Activated CD4-positive, alpha-beta T cell treated with anti-CD3 and anti-CD28 coated beads, Interleukin-2, amount 50 U/mL, for 1 hour (primary cell): ENCODE data around the gene SPRR2G.
"Not testable (repeated sequence)": the region's sequence is repeated elsewhere in the genome, so short reads cannot be mapped to it uniquely, and the experiment has no call there.

Experiments used
- DNase-seq: peaks from one replicate; pipeline ENCODE4 v3.0.0-alpha.2; 2020

The SPRR2G gene

GRCh38 chr1:153150846-153151245, at the start of gene SPRR2G:
Gene SPRR2G (minus strand): TSS chr1:153150890. CDS start chr1:153150110, 780 bp downstream.
- no peak for DNase-seq

DNA sequence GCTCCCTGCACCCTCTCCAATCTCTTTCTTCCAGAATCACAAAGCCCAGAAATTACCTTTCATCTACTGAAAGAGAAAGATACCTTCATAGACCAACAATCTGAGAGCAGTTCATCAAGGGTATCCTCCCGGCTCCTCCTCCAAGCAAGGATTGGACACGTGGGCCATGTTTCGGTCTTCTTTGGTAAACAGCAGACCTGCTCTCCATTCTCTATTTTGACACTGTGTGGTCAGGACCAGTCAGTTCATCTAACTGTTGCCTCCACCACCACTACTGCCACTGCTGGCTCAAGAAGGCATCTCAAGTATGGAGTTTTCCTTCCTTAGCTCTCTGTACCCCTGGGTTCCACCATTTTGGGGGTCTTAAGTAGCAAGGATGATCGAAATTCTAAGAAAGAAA, 44.5 kb upstream of the SPRR2G start:
- no peak for DNase-seq

GRCh38 chr1:153194331-153195050, 43.8 kb upstream of the SPRR2G start:
- no peak for DNase-seq

DNA sequence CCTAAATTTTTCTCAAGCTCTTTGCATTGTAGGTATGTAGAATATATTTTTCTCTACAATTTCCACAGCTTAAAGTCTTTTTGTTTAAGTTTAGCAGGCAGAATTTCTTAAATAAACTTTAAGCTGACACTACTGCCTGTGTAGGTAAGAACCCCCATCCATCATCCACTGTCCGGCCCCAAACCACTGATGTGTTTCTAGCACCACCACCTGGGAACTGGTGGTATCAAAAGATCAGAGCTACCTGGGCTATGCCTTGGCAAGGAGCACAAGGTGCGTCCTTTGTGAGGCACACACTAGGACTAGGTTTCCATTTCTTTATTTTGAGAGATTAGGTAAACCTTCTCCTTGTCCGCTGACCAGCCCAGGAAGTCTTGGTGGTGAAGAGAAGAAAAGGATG, 42.0 kb upstream of the SPRR2G start:
- no peak for DNase-seq

DNA sequence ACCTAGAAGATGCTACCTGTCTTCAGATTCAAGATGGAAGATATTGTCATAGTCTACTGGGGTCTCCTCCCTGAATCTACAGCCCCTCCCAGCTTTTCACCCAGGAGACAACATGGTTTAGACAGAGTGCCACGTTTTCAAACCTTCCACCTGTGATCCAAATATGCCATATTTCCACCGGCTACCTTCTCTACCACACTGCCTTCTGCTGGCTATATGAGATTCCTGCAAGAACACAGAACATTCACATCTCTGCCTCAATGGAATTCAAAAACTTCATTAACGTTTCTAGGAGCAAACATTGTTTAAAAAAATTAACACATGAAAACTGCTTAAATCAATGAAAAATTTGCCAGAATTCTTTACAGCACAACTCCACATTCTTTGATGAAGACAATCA, 39.7 kb upstream of the SPRR2G start:
- DNase-seq: no peak

DNA sequence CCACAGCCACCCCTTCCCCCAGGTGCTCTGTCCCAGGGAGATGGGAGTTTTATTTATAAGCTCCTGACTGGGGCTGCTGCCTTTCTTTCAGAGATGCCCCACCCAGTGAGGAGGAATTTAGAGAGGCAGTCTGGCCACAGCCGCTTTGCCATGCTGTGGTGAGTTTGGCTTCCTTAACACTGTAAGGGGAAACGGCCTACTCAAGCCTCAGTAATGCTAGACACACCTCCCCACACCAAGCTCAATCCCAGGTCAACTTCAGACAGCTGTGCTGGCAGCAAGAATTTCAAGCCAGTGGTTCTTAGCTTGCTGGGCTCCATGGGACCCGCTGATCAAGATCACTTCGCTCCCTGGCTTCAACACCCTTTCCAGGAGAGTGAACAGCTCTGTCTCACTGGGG, 37.6 kb upstream of the SPRR2G start:
- not testable (repeated sequence) for DNase-seq

DNA sequence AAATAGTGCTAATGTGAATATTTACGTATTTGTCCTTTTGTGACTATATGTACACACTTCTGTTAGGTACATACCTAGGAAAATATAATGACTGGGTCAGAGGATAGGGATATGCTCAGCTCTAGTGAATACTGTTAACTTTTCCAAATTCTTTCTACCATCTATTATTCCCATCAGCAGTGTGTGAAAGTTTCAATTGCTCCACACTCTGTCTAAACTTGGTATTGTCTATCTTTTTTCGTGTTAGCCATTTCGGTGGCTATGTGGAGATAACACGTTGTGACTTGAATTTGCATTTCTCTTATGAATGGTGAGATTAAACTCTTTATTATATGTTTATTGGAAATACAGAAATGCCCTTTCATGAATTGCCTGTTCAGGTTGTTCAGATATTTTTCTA, 29.9 kb upstream of the SPRR2G start:
- no peak for DNase-seq

DNA sequence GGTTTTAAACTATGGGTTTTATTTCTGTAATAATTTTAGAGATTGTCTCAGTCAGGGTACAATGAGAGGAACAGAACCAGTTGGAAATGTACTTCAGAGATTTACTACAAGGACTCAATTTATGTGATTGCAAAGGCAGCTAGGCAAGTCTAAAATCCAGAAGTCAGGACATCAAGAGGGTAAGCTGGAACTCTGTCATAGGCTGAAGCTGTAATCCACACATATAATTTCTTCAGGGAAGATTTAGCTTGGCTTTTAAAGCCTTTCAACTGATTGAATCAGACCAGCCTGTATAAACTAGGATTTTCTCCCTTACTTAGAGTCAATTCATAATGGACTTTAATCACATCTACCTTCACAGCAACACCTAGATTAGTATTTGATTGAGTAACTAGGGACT, 28.2 kb upstream of the SPRR2G start:
- DNase-seq: no peak

GRCh38 chr1:153174624-153175023, 23.9 kb upstream of the SPRR2G start:
- DNase-seq: no peak

- no peak for DNase-seq
Measured at GRCh38 chr1:153168686-153169085, 18.0 kb upstream of the SPRR2G start.

DNA sequence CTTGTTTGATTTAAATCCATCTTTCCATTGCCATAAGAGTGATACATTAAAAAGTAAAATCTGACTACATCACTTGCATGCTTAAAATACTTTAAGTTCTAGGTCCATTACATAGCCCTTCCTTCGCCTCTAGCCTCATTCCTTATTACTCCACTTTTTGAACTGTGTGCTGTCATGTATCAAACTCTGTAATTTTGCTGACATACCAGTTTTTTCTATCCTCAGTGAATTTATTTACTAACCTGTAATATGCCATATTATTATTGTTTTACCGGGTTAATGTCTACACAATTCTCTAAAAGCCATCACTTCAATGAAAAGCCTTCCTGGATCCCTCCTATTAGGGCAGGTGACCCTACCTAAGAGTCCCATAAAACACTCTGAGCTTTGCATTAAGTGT, 4.9 kb upstream of the SPRR2G start:
- no peak for DNase-seq

DNA sequence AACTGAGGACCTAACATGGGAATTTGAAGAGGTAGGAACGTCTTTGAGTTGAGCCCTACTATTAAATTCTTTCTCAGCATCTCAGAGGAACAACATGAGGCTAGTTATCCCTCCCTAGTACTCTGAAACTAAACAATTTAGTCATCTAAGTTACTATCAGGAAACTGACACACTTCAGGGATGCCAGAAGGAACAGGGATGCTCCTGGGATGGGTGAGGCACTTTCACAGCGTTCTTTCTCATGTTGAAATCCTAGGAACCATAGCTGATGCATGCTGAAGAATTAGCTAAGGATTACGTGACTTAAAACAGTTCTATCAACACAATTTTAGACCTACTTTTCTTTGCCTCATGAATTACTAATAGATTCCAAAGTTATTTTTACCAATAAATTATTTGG, 1.8 kb upstream of the SPRR2G start:
- no peak for DNase-seq

DNA sequence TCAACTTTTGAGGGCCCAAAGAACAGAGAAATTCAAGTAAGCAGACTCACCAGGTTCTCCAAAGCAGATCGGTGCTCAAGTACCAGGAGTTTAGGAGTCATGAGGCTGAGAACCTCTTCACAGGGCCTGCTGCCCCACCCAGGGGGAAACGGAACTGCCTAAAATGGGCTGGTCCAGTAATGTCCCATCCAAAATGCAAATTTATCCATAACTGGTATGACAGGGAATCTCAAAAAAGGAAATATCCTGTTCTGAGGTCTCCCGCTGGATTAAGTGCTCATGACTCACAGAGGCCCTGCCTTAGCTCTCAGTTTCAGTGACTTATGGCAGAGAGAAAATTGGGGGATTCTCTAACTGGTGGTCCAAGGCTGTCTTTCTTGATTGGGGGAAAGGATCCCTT, 9.3 kb downstream of the SPRR2G start:
- DNase-seq: no peak

- DNase-seq: no peak
Measured at GRCh38 chr1:153140484-153140883, 10.2 kb downstream of the SPRR2G start.

GRCh38 chr1:153133743-153134142, 16.9 kb downstream of the SPRR2G start:
- DNase-seq: no peak

- DNase-seq: no peak
Measured at GRCh38 chr1:153133267-153133666, 17.4 kb downstream of the SPRR2G start.

- not testable (repeated sequence) for DNase-seq
Measured at GRCh38 chr1:153128688-153129087, 22.0 kb downstream of the SPRR2G start.

DNA sequence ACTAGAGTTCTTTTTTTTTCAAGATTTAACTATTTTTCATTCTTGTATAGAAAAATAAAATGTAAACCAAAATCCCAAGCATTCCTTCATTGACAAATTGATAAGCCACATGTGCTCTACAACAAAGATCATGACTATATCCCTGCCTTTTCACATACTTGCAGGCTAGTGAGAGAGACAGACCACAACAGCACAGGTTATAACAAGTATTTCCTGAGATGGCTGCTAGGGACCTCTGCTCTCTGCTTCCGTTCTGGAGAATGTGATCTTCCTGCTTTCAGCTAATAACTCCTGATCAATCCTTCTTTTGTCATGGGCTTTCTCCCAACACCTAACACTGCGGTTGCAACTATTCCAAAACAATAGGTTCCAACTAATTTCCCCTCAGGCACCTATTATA, 23.4 kb downstream of the SPRR2G start:
- DNase-seq: no peak

GRCh38 chr1:153125536-153125935, 25.2 kb downstream of the SPRR2G start:
- no peak for DNase-seq

- DNase-seq: not testable (repeated sequence)
Measured at GRCh38 chr1:153123793-153124192, 26.9 kb downstream of the SPRR2G start.

GRCh38 chr1:153122831-153123421, 27.8 kb downstream of the SPRR2G start:
- no peak for DNase-seq

DNA sequence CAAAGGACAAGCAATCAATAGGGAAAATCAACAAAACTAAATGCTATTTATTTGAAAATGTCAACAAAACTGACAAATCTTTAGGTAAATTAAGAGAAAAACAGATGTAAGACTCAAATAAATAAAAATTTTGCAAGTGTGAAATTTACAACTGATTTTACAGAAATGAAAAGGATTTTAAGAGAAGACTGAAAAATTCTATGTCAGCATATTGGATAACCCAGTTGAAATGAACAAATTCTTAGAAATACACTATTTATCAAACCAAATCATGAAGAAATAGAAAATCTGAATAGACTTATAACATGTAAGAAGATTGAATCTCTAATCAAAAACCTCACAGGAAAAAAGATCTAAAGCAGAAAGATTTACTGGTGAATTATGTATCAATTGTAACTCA, 29.7 kb downstream of the SPRR2G start:
- DNase-seq: no peak

DNA sequence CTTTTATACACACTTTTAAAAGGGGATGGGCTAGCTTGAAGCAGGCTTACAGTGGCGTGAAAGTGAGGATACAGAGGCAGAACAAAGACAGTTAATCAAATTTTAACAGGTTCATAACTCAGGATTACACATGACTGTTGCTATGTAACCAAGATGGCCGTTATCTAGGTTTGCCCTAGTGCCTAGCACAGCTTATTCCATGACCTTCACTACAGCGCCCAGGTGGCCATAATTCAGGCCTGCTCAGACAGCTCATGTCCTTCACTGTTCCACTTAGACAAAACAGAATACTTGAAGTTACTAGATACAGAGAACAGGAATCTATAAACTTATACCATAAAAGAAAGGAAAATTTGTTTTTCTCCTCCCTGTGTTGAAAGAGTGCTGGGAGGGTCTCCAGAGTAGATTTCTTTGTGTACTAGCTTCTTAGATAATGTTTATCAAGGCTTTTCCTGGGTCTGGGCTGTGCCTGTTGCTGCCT, 31.2 kb downstream of the SPRR2G start:
- DNase-seq: no peak

DNA sequence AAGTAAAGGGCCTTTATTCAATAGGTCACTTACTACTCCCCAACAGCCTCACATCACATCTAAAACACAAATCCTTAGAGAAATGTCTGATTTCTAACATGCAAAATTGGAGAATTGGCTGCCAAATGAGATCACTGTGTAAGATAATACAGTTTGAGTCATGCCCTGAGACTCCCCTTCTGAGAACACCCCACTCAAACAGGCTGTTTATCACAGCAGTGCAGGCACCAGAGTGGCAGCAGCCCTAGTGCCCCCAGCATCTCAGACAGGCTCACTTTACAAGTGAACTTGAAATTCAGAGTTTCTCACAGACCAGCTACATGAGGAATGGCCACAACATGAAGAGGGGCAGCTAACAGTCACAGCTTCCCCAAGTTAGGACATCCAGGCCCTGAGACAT, 35.4 kb downstream of the SPRR2G start:
- DNase-seq: not testable (repeated sequence)

DNA sequence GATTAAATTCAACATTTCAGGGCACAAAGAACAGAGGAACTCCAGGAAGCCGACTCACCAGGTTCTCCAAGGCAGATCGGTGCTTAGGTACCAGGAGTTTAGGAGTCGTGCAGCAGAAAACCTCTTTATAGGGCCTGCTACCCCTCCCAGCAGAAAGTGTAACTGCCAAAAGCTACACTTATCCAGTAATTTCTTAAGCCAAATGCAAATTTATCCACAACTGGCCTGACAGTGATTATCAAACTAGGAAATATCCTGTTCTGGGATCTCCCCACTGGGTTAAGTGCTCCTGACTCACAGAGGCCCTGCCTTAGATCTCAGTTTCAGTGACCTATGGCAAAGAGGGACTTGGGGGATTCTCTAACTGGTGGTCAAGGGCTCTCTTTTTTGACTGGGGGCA, 37.3 kb downstream of the SPRR2G start, which contains the start of gene SPRR2F:
Gene SPRR2F, minus strand, starts transcription at position 101 of the 400 bp plus-strand sequence. CDS start 783 bp downstream, outside the sequence.
- DNase-seq: no peak
